ENCODE results near the gene SCUBE1.

Gene SCUBE1

DNA sequence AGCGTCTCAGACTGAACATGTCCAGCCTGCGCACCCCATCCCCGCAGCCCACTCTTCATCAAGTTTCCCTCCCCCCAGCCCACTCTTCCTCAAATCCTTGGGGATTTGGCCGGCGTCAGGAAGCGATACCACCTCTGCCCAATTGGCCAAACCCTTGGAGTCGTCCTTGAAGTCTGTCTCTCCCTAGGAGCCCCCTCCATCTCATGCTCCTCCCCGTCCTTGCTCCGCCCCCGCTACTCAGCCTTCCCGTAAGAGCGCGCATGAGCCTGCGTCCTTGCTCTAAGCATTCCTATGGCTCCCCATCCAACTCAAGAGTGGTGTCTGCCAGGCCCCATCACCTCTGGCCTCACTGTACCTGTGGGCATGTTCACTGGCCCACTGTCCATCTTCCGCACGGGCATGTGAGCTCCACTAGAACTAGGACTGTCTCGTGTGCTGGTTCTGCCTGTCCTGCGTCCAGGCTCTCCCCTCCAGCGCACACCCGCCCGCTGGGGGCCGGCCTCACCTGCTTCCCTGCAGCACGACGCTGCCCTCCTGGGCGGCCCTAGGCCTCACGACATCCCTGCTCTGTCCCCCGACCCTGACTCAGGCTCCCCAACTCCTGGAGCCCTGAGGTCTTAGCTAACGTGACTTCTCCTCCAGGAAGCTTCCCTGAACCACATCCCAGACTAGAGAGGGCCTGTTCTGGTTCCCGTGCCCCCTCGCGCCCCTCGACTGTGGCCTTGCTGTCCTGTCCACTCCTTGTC is 125.7 kb downstream of the SCUBE1 start:
- DNase-seq (ENCODE audit: low read depth) = no peak
- H3K4me3 ChIP-seq (ENCODE audit: low read depth, low read length) = no peak overlapping the region
- TF ChIP-seq, protein P1, sequence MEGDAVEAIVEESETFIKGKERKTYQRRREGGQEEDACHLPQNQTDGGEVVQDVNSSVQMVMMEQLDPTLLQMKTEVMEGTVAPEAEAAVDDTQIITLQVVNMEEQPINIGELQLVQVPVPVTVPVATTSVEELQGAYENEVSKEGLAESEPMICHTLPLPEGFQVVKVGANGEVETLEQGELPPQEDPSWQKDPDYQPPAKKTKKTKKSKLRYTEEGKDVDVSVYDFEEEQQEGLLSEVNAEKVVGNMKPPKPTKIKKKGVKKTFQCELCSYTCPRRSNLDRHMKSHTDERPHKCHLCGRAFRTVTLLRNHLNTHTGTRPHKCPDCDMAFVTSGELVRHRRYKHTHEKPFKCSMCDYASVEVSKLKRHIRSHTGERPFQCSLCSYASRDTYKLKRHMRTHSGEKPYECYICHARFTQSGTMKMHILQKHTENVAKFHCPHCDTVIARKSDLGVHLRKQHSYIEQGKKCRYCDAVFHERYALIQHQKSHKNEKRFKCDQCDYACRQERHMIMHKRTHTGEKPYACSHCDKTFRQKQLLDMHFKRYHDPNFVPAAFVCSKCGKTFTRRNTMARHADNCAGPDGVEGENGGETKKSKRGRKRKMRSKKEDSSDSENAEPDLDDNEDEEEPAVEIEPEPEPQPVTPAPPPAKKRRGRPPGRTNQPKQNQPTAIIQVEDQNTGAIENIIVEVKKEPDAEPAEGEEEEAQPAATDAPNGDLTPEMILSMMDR (IDR thresholded peaks at IDR 0.05; ENCODE audit: control insufficient read depth, extremely low read depth, insufficient read depth) = no peak

- H3K4me3 ChIP-seq (ENCODE audit: low read depth, low read length) = no peak overlapping the region
- DNase-seq (ENCODE audit: low read depth) = no peak
- TF ChIP-seq, protein P1 (IDR thresholded peaks at IDR 0.05; ENCODE audit: control insufficient read depth, extremely low read depth, insufficient read depth) = no peak
Observed at GRCh38 chr22:43216738-43217137, 126.4 kb downstream of the SCUBE1 start.

GRCh38 chr22:43213962-43214361 is 129.2 kb downstream of the SCUBE1 start:
- no peak for DNase-seq (ENCODE audit: low read depth)
- TF ChIP-seq, protein P1 (IDR thresholded peaks at IDR 0.05; ENCODE audit: control insufficient read depth, extremely low read depth, insufficient read depth) = no peak

GRCh38 chr22:43213051-43213450 is 130.1 kb downstream of the SCUBE1 start:
- no peak for DNase-seq (ENCODE audit: low read depth)
- TF ChIP-seq, protein P1 (IDR thresholded peaks at IDR 0.05; ENCODE audit: control insufficient read depth, extremely low read depth, insufficient read depth) = no peak
- H3K4me3 ChIP-seq (ENCODE audit: low read depth, low read length) = no peak overlapping the region

More at GRCh38 chr22:43213962-43214361, 129.2 kb downstream of the SCUBE1 start:
- no peak overlapping the region for H3K4me3 ChIP-seq (ENCODE audit: low read depth, low read length)

- TF ChIP-seq, protein P1 (IDR thresholded peaks at IDR 0.05; ENCODE audit: control insufficient read depth, extremely low read depth, insufficient read depth) = no peak
- no peak for DNase-seq (ENCODE audit: low read depth)
- H3K4me3 ChIP-seq (ENCODE audit: low read depth, low read length) = no peak overlapping the region
Observed at GRCh38 chr22:43212434-43212952, 130.7 kb downstream of the SCUBE1 start.

- no peak for DNase-seq (ENCODE audit: low read depth)
- TF ChIP-seq, protein P1 (IDR thresholded peaks at IDR 0.05; ENCODE audit: control insufficient read depth, extremely low read depth, insufficient read depth) = no peak
Observed at GRCh38 chr22:43211941-43212433, 131.2 kb downstream of the SCUBE1 start.

More at GRCh38 chr22:43211941-43212433, 131.2 kb downstream of the SCUBE1 start:
- no peak overlapping the region for H3K4me3 ChIP-seq (ENCODE audit: low read depth, low read length)

Data from LNCaP clone FGC (cell line).